Trophoblast cell (in vitro differentiated cells and primary cell): Measurements from ENCODE around the gene DRD2.
A peak's percentile ranks its signal among the peaks of the same experiment; 100 is the strongest.

Experiments
- DNase-seq, 2 donors: peaks; one replicate each; pipeline ENCODE4 v3.0.0-alpha.2; 2016
- H2AFZ ChIP-seq: 2 replicates; pipeline ENCODE4 v1.6.1; 2013; ENCODE audit warnings: low read length, moderate library complexity, mild to moderate bottlenecking; ENCODE audit not compliant: insufficient read depth, poor library complexity
- H2AK5ac ChIP-seq: 2 replicates; pipeline ENCODE4 v1.6.1; 2013; ENCODE audit warnings: mild to moderate bottlenecking, low read length
- H2BK120ac ChIP-seq: 2 replicates; pipeline ENCODE4 v1.6.1; 2013; ENCODE audit warnings: low read length, mild to moderate bottlenecking, moderate library complexity; ENCODE audit not compliant: insufficient read depth, poor library complexity
- H2BK12ac ChIP-seq: 2 replicates; pipeline ENCODE4 v1.6.1; 2013; ENCODE audit warnings: mild to moderate bottlenecking, low read length, moderate library complexity
- H2BK5ac ChIP-seq: 2 replicates; pipeline ENCODE4 v1.6.1; 2013; ENCODE audit warnings: low read length, low read depth, moderate library complexity, mild to moderate bottlenecking; ENCODE audit not compliant: poor library complexity
- H3K14ac ChIP-seq: 2 replicates; pipeline ENCODE4 v1.6.1; 2013; ENCODE audit warnings: mild to moderate bottlenecking, low read length
- H3K18ac ChIP-seq: 2 replicates; pipeline ENCODE4 v1.6.1; 2013; ENCODE audit warnings: mild to moderate bottlenecking, low read length
- H3K23ac ChIP-seq: 2 replicates; pipeline ENCODE4 v1.6.1; 2013; ENCODE audit warnings: low read length
- H3K27ac ChIP-seq: 2 replicates; pipeline ENCODE4 v1.5.1; 2013; ENCODE audit warnings: low read depth, mild to moderate bottlenecking, inconsistent platforms, low read length, moderate library complexity
- H3K27me3 ChIP-seq: 2 replicates; pipeline ENCODE4 v1.6.1; 2013; ENCODE audit warnings: inconsistent platforms, mild to moderate bottlenecking, low read length, moderate library complexity; ENCODE audit not compliant: insufficient read depth
- H3K36me3 ChIP-seq, 2 experiments: 1 replicate in 1 of 2; 2 replicates in 1 of 2; pipeline ENCODE4 v1.6.1; 2013; ENCODE audit warnings: low read length in 2 of 2, mild to moderate bottlenecking in 2 of 2, moderate library complexity in 1 of 2; ENCODE audit not compliant: insufficient read depth in 2 of 2, control insufficient read depth in 1 of 2
- H3K4ac ChIP-seq: 2 replicates; pipeline ENCODE4 v1.6.1; 2013; ENCODE audit warnings: low read depth, mild to moderate bottlenecking, low read length, moderate library complexity
- H3K4me1 ChIP-seq, 2 experiments: 1 replicate in 1 of 2; 2 replicates in 1 of 2; pipeline ENCODE4 v1.6.1; 2013; ENCODE audit warnings: low read length in 2 of 2, mild to moderate bottlenecking in 2 of 2, moderate library complexity in 1 of 2; ENCODE audit not compliant: insufficient read depth in 2 of 2, control insufficient read depth in 1 of 2
- H3K4me2 ChIP-seq: 2 replicates; pipeline ENCODE4 v1.6.1; 2013; ENCODE audit warnings: inconsistent platforms, mild to moderate bottlenecking, low read length, moderate library complexity
- H3K4me3 ChIP-seq: 2 replicates; pipeline ENCODE4 v1.5.1; 2013; ENCODE audit warnings: mild to moderate bottlenecking, low read depth, low read length, inconsistent platforms
- H3K79me1 ChIP-seq: one replicate; pipeline ENCODE4 v1.6.1; 2013; ENCODE audit warnings: low read length
- H3K79me2 ChIP-seq: 2 replicates; pipeline ENCODE4 v1.6.1; 2013; ENCODE audit warnings: low read length, mild to moderate bottlenecking; ENCODE audit not compliant: control insufficient read depth, insufficient read depth, poor library complexity
- H3K9ac ChIP-seq: 2 replicates; pipeline ENCODE4 v1.6.1; 2013; ENCODE audit warnings: mild to moderate bottlenecking, low read length
- H3K9me3 ChIP-seq: 2 replicates; pipeline ENCODE4 v1.6.1; 2013; ENCODE audit warnings: low read depth, mild to moderate bottlenecking, control low read depth, inconsistent platforms, low read length; ENCODE audit not compliant: insufficient read depth
- H4K12ac ChIP-seq: 2 replicates; pipeline ENCODE4 v1.6.1; 2013; ENCODE audit warnings: low read depth, mild to moderate bottlenecking, low read length, moderate library complexity
- H4K8ac ChIP-seq: 2 replicates; pipeline ENCODE4 v1.6.1; 2013; ENCODE audit warnings: low read depth, mild to moderate bottlenecking, low read length, moderate library complexity
- H4K91ac ChIP-seq: one replicate; pipeline ENCODE4 v1.6.1; 2013; ENCODE audit warnings: low read depth, mild to moderate bottlenecking, low read length, moderate library complexity
- WGBS: extraction: QIAGEN DNeasy Blood & Tissue Kit; methylation state at CpG from one replicate; pipeline ENCODE4 v1.1.7; 2013; ENCODE audit warnings: missing lambda C conversion rate; ENCODE audit not compliant: insufficient read length, insufficient coverage; ENCODE audit errors: extremely low coverage; 5-methylcytosine and 5-hydroxymethylcytosine counted together

DRD2 gene

DNA sequence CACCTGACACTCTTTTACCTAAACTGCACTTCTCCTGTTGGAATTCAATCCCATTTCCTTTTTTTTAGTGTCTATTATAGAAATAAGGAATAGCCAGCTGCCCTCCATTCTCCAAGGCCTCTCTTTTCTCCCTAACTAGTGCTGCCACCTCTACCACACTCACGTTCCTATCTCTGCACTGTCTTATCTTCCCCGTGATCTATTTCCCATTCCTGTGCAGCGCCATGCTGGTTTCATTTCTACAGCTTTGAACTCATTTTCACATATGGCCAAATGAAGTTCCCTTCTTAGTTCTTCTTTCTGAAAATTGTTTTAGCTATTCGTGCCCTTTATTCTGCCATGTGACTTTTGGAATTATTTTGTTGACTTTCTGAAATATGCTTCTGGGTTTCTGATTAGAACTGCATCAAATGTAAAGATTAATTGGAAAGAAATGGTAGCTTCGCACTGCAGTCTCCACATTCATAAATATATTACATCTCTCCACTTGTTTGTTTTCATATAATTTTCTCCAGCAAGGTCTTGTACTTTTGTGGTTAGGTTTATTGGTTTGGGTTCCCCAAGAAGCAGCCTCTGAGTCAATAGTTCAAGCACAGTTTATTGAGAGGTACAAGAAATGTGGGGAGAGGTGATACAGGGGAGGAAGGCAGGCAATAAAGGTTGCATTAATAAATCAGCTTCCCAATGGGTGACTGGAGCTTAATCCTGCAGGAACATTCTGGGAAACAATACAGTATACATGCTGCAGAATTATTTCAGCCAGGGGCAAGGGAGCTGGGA, 43.7 kb upstream of the DRD2 start:
- H2AK5ac ChIP-seq = no peak overlapping the region
- no peak overlapping the region for H3K18ac ChIP-seq
- no peak overlapping the region for H2AFZ ChIP-seq
- H3K9ac ChIP-seq = no peak overlapping the region
- H3K4ac ChIP-seq = no peak overlapping the region
- H3K79me1 ChIP-seq = no peaks in the 10 kb centered on the region
- no peak overlapping the region for H4K91ac ChIP-seq
- no peak overlapping the region for H3K23ac ChIP-seq
- H3K79me2 ChIP-seq = no peaks in the 10 kb centered on the region
- H4K12ac ChIP-seq = no peak overlapping the region
- H3K27me3 ChIP-seq = no peaks in the 10 kb centered on the region
- H3K4me2 ChIP-seq = no peak overlapping the region
- H2BK12ac ChIP-seq = no peak overlapping the region
- no peak overlapping the region for H3K4me3 ChIP-seq
- H4K8ac ChIP-seq = no peak overlapping the region
- WGBS = no CpG with 5 or more reads among the region's 5 CpGs
- H3K36me3 ChIP-seq = no peaks in the 10 kb centered on the region
- no peak overlapping the region for H3K27ac ChIP-seq
- DNase-seq = peak in 1 of 2 donors; percentile 64
- no peak overlapping the region for H2BK5ac ChIP-seq
- H2BK120ac ChIP-seq = no peak overlapping the region
- no peaks in the 10 kb centered on the region for H3K4me1 ChIP-seq
- H3K9me3 ChIP-seq = no peaks in the 10 kb centered on the region
- H3K14ac ChIP-seq = no peak overlapping the region

DNA sequence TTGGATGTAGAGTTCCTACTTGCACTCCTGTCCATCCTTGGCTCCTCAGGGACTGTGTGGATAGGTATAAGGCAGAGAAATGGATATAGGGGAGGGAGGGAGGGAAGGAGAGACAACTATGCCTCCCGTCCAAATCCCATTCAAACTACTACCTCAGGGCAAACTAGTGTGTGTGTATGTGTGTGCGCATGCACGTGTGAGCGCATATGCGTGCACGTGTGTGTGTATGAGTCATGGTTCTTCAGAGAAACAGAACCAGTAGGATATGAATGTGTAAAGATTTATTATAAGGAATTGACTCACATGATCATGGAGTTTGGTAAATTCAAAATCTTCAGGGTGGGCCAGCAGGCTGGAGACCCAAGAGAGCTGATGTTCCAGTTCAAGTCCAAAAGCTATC, 42.2 kb upstream of the DRD2 start:
- no peak overlapping the region for H4K91ac ChIP-seq
- no peak overlapping the region for H3K14ac ChIP-seq
- H3K23ac ChIP-seq = no peak overlapping the region
- no peak for DNase-seq
- H2AFZ ChIP-seq = no peak overlapping the region
- no peak overlapping the region for H2AK5ac ChIP-seq
- H3K79me2 ChIP-seq = no peaks in the 10 kb centered on the region
- H3K4me3 ChIP-seq = no peak overlapping the region
- H4K8ac ChIP-seq = no peak overlapping the region
- no peak overlapping the region for H3K4ac ChIP-seq
- no peaks in the 10 kb centered on the region for H3K4me1 ChIP-seq
- no peaks in the 10 kb centered on the region for H3K9me3 ChIP-seq
- H3K27me3 ChIP-seq = no peaks in the 10 kb centered on the region
- no peak overlapping the region for H2BK120ac ChIP-seq
- WGBS = no CpG with 5 or more reads among the region's 6 CpGs
- H3K18ac ChIP-seq = no peak overlapping the region
- H4K12ac ChIP-seq = no peak overlapping the region
- no peak overlapping the region for H2BK5ac ChIP-seq
- no peak overlapping the region for H2BK12ac ChIP-seq
- H3K79me1 ChIP-seq = no peaks in the 10 kb centered on the region
- no peak overlapping the region for H3K9ac ChIP-seq
- H3K4me2 ChIP-seq = no peak overlapping the region
- no peak overlapping the region for H3K27ac ChIP-seq
- H3K36me3 ChIP-seq = no peaks in the 10 kb centered on the region

DNA sequence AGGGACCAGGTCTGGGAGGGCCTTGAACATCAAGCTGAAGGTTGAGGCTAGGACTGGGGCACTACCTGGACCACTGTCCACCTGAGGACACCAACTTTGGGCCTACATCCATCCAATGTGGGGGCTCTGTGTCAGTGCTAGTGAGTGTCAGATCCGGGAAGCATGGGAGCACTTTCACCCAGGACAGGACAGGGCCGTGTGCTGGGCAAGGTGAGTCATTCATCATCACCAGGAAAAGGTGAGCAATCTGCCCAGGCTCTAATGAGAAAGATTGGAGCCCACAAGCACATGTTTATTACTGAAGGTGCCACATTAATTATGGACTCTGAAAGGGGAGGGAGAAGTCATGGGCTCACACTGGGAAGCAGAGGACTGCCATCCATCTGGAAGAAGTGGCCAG, 39.7 kb upstream of the DRD2 start:
- Histone ChIP-seq H3K9me3 (no peaks in the 10 kb centered on the region), H3K79me1 (no peaks in the 10 kb centered on the region), H3K23ac (no peak overlapping the region), H3K27me3 (no peaks in the 10 kb centered on the region), H2BK12ac (no peak overlapping the region), H3K4me1 (no peaks in the 10 kb centered on the region), H4K8ac (no peak overlapping the region), H3K4ac (no peak overlapping the region), H2BK5ac (no peak overlapping the region), H3K79me2 (no peaks in the 10 kb centered on the region), H3K4me2 (no peak overlapping the region), H2BK120ac (no peak overlapping the region), H2AK5ac (no peak overlapping the region), H4K91ac (no peak overlapping the region), H3K18ac (no peak overlapping the region), H4K12ac (no peak overlapping the region), H3K14ac (no peak overlapping the region), H3K9ac (no peak overlapping the region), H3K4me3 (peak overlapping the region; percentile 32), H3K36me3 (no peaks in the 10 kb centered on the region), H3K27ac (no peak overlapping the region), H2AFZ (no peak overlapping the region)
- no CpG with 5 or more reads among the region's 2 CpGs for WGBS
- no peak for DNase-seq

DNA sequence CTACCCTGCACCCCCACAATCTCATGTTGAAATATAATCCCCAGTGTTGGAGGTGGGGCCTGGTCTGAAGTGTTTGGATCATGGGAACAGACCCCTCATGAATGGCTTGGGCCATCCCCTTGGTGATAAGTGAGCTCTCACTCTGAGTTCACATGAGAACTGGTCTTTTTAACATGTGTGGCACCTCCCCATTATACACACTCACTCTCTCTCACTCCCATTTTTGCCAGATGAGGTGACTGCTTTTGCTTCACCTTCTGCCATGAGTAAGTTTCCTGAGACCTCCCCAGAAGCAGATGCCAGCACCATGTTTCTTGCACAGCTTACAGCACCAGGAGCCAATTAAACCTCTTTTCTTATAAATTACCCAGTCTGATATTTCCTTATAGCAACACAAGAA, 32.1 kb upstream of the DRD2 start:
- Histone ChIP-seq H2AFZ (no peak overlapping the region), H2BK120ac (no peak overlapping the region), H3K9me3 (no peaks in the 10 kb centered on the region), H3K27ac (no peak overlapping the region), H3K79me2 (no peaks in the 10 kb centered on the region), H3K4me2 (no peak overlapping the region), H3K9ac (no peak overlapping the region), H2AK5ac (no peak overlapping the region), H3K27me3 (no peaks in the 10 kb centered on the region), H3K18ac (no peak overlapping the region), H3K79me1 (no peaks in the 10 kb centered on the region), H3K23ac (no peak overlapping the region), H4K12ac (no peak overlapping the region), H3K4me1 (no peaks in the 10 kb centered on the region), H2BK5ac (no peak overlapping the region), H3K36me3 (no peaks in the 10 kb centered on the region), H3K4ac (no peak overlapping the region), H4K8ac (no peak overlapping the region), H4K91ac (no peak overlapping the region), H3K14ac (no peak overlapping the region), H2BK12ac (no peak overlapping the region), H3K4me3 (no peak overlapping the region)
- no peak for DNase-seq
